ENCODE results near the gene BORCS5.

Gene BORCS5

GRCh38 chr12:12439636-12440035, 82.8 kb downstream of the BORCS5 start:
- no peak for DNase-seq

- DNase-seq: peak; percentile 79
Observed at GRCh38 chr12:12440784-12441428, 84.0 kb downstream of the BORCS5 start.

GRCh38 chr12:12441429-12441807, 84.5 kb downstream of the BORCS5 start:
- no peak for DNase-seq

- no peak for DNase-seq
Observed at GRCh38 chr12:12441843-12442461, 85.1 kb downstream of the BORCS5 start.

GRCh38 chr12:12442548-12443071, 85.7 kb downstream of the BORCS5 start:
- DNase-seq: no peak

- DNase-seq: no peak
Observed at GRCh38 chr12:12443431-12443878, 86.6 kb downstream of the BORCS5 start.

- DNase-seq: no peak
Observed at GRCh38 chr12:12445165-12445881, 88.4 kb downstream of the BORCS5 start.

GRCh38 chr12:12445882-12446181, 89.0 kb downstream of the BORCS5 start:
- DNase-seq: no peak

GRCh38 chr12:12446786-12447185, 89.9 kb downstream of the BORCS5 start:
- DNase-seq: no peak

- DNase-seq: no peak
Observed at GRCh38 chr12:12447236-12447635, 90.4 kb downstream of the BORCS5 start.

GRCh38 chr12:12447837-12448236, 91.0 kb downstream of the BORCS5 start:
- no peak for DNase-seq

- peak; percentile 76 for DNase-seq
Observed at GRCh38 chr12:12449533-12450025, 92.7 kb downstream of the BORCS5 start.

GRCh38 chr12:12450043-12450471, 93.2 kb downstream of the BORCS5 start:
- no peak for DNase-seq

GRCh38 chr12:12451098-12451497, 94.2 kb downstream of the BORCS5 start:
- DNase-seq: no peak

- no peak for DNase-seq
Observed at GRCh38 chr12:12452326-12452902, 95.5 kb downstream of the BORCS5 start.

- no peak for DNase-seq
Observed at GRCh38 chr12:12453635-12454034, 96.8 kb downstream of the BORCS5 start.

- DNase-seq: no peak
Observed at GRCh38 chr12:12454315-12454714, 97.4 kb downstream of the BORCS5 start.

- DNase-seq: no peak
Observed at GRCh38 chr12:12456637-12457036, 99.8 kb downstream of the BORCS5 start.

GRCh38 chr12:12460935-12461922, 104.4 kb downstream of the BORCS5 start:
- DNase-seq: no peak

GRCh38 chr12:12461923-12462315, 105.0 kb downstream of the BORCS5 start:
- DNase-seq: no peak

- no peak for DNase-seq
Observed at GRCh38 chr12:12465522-12465921, 108.6 kb downstream of the BORCS5 start.

GRCh38 chr12:12466157-12466556, 109.3 kb downstream of the BORCS5 start:
- DNase-seq: no peak
